Measurements from ENCODE around the gene FGD5.

FGD5 gene

DNA sequence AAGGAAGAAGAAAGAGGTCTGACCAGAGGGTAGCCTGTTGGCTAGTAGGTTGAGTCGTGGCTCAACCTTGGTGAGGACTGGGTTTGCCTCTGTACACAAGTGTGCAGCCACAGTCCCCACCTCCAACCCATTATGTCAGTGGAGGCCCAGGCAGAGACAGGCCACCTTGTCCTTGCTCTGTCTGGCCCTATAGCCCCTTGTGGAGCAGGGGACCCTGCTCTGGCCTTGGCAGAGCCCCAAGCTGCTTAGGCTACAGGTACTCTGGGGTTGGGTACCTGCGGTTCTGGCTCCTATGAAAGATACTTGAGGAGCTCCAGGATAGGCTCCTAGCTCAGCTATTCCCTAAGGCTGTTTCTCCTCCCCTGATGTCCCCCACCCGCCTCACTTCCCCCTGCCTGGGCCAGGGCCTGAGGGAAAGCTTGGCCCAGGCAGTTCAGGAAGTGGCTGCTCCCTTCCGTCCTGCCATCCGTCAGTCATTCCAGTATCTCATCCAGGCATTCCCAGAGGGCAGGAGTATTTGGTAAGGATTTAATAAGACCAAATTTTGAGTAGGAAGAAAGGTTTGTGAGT lies 44.0 kb downstream of the FGD5 start:
- no peak for DNase-seq

GRCh38 chr3:14863333-14864100 lies 44.8 kb downstream of the FGD5 start:
- Histone ChIP-seq H3K4me1 (ENCODE audit: control insufficient read depth, insufficient read depth, low read length, poor library complexity, severe bottlenecking) (no peaks in the 10 kb centered on the region), H3K27ac (ENCODE audit: insufficient read depth, low read length, poor library complexity, severe bottlenecking) (no peak overlapping the region), H3K9me3 (ENCODE audit: control insufficient read depth, low read length) (no peaks in the 10 kb centered on the region), H3K4me3 (ENCODE audit: insufficient read depth, low read depth, low read length, poor library complexity, severe bottlenecking) (no peak overlapping the region), H3K27me3 (replicated peaks; ENCODE audit: control insufficient read depth, insufficient read depth, low read length, poor library complexity, severe bottlenecking) (no peaks in the 10 kb centered on the region), H3K36me3 (ENCODE audit: control insufficient read depth, insufficient read depth, low read length) (no peaks in the 10 kb centered on the region)
- no peak for DNase-seq

More for the DNA sequence above, 44.0 kb downstream of the FGD5 start:
- H3K36me3 ChIP-seq (ENCODE audit: control insufficient read depth, insufficient read depth, low read length) = no peaks in the 10 kb centered on the region
- no peaks in the 10 kb centered on the region for H3K27me3 ChIP-seq (replicated peaks; ENCODE audit: control insufficient read depth, insufficient read depth, low read length, poor library complexity, severe bottlenecking)
- no peaks in the 10 kb centered on the region for H3K9me3 ChIP-seq (ENCODE audit: control insufficient read depth, low read length)
- no peak overlapping the region for H3K4me3 ChIP-seq (ENCODE audit: insufficient read depth, low read depth, low read length, poor library complexity, severe bottlenecking)
- H3K4me1 ChIP-seq (ENCODE audit: control insufficient read depth, insufficient read depth, low read length, poor library complexity, severe bottlenecking) = no peaks in the 10 kb centered on the region
- no peak overlapping the region for H3K27ac ChIP-seq (ENCODE audit: insufficient read depth, low read length, poor library complexity, severe bottlenecking)

GRCh38 chr3:14864131-14864530 lies 45.4 kb downstream of the FGD5 start:
- Histone ChIP-seq H3K27me3 (replicated peaks; ENCODE audit: control insufficient read depth, insufficient read depth, low read length, poor library complexity, severe bottlenecking) (no peaks in the 10 kb centered on the region), H3K36me3 (ENCODE audit: control insufficient read depth, insufficient read depth, low read length) (no peaks in the 10 kb centered on the region), H3K4me3 (ENCODE audit: insufficient read depth, low read depth, low read length, poor library complexity, severe bottlenecking) (no peak overlapping the region), H3K27ac (ENCODE audit: insufficient read depth, low read length, poor library complexity, severe bottlenecking) (no peak overlapping the region), H3K9me3 (ENCODE audit: control insufficient read depth, low read length) (no peaks in the 10 kb centered on the region), H3K4me1 (ENCODE audit: control insufficient read depth, insufficient read depth, low read length, poor library complexity, severe bottlenecking) (no peaks in the 10 kb centered on the region)
- no peak for DNase-seq

DNA sequence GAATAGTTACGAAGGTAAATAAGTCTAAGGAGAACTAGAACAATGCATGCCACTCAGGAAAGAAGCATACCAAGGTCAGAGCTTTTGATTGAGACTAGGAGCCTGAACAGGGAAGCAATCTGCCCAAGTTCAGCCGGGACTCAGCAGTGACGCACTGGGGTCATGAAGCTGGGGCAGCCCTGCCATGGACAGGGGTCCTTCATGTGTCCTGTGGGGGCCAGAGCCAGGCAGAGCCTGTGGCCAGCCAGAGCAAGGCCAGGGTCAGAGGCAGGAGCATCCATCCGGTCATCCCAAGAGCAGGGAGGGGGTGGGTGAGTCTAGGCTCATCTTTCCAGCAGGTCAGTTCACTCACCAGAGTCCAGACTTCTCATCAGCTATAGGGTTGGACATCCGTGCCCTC lies 47.9 kb downstream of the FGD5 start:
- Histone ChIP-seq H3K27ac (ENCODE audit: insufficient read depth, low read length, poor library complexity, severe bottlenecking) (no peak overlapping the region), H3K4me1 (ENCODE audit: control insufficient read depth, insufficient read depth, low read length, poor library complexity, severe bottlenecking) (no peaks in the 10 kb centered on the region), H3K36me3 (ENCODE audit: control insufficient read depth, insufficient read depth, low read length) (no peaks in the 10 kb centered on the region), H3K9me3 (ENCODE audit: control insufficient read depth, low read length) (no peaks in the 10 kb centered on the region), H3K4me3 (ENCODE audit: insufficient read depth, low read depth, low read length, poor library complexity, severe bottlenecking) (no peak overlapping the region), H3K27me3 (replicated peaks; ENCODE audit: control insufficient read depth, insufficient read depth, low read length, poor library complexity, severe bottlenecking) (no peaks in the 10 kb centered on the region)
- no peak for DNase-seq

- no peaks in the 10 kb centered on the region for H3K4me1 ChIP-seq (ENCODE audit: control insufficient read depth, insufficient read depth, low read length, poor library complexity, severe bottlenecking)
- H3K4me3 ChIP-seq (ENCODE audit: insufficient read depth, low read depth, low read length, poor library complexity, severe bottlenecking) = no peak overlapping the region
- H3K27me3 ChIP-seq (replicated peaks; ENCODE audit: control insufficient read depth, insufficient read depth, low read length, poor library complexity, severe bottlenecking) = no peaks in the 10 kb centered on the region
- H3K36me3 ChIP-seq (ENCODE audit: control insufficient read depth, insufficient read depth, low read length) = no peaks in the 10 kb centered on the region
- DNase-seq = no peak
- no peak overlapping the region for H3K27ac ChIP-seq (ENCODE audit: insufficient read depth, low read length, poor library complexity, severe bottlenecking)
- H3K9me3 ChIP-seq (ENCODE audit: control insufficient read depth, low read length) = no peaks in the 10 kb centered on the region
Measured at GRCh38 chr3:14867936-14868570, 49.3 kb downstream of the FGD5 start.

- Histone ChIP-seq H3K36me3 (ENCODE audit: control insufficient read depth, insufficient read depth, low read length) (no peaks in the 10 kb centered on the region), H3K9me3 (ENCODE audit: control insufficient read depth, low read length) (no peaks in the 10 kb centered on the region), H3K27me3 (replicated peaks; ENCODE audit: control insufficient read depth, insufficient read depth, low read length, poor library complexity, severe bottlenecking) (no peaks in the 10 kb centered on the region), H3K4me3 (ENCODE audit: insufficient read depth, low read depth, low read length, poor library complexity, severe bottlenecking) (no peak overlapping the region), H3K4me1 (ENCODE audit: control insufficient read depth, insufficient read depth, low read length, poor library complexity, severe bottlenecking) (no peaks in the 10 kb centered on the region), H3K27ac (ENCODE audit: insufficient read depth, low read length, poor library complexity, severe bottlenecking) (no peak overlapping the region)
- no peak for DNase-seq
Measured at GRCh38 chr3:14869917-14870782, 51.4 kb downstream of the FGD5 start.

- H3K36me3 ChIP-seq (ENCODE audit: control insufficient read depth, insufficient read depth, low read length) = no peaks in the 10 kb centered on the region
- no peak overlapping the region for H3K27ac ChIP-seq (ENCODE audit: insufficient read depth, low read length, poor library complexity, severe bottlenecking)
- no peaks in the 10 kb centered on the region for H3K9me3 ChIP-seq (ENCODE audit: control insufficient read depth, low read length)
- no peaks in the 10 kb centered on the region for H3K4me1 ChIP-seq (ENCODE audit: control insufficient read depth, insufficient read depth, low read length, poor library complexity, severe bottlenecking)
- DNase-seq = no peak
- no peaks in the 10 kb centered on the region for H3K27me3 ChIP-seq (replicated peaks; ENCODE audit: control insufficient read depth, insufficient read depth, low read length, poor library complexity, severe bottlenecking)
- no peak overlapping the region for H3K4me3 ChIP-seq (ENCODE audit: insufficient read depth, low read depth, low read length, poor library complexity, severe bottlenecking)
Measured at GRCh38 chr3:14870783-14871060, 52.0 kb downstream of the FGD5 start.

GRCh38 chr3:14871456-14872200 lies 52.9 kb downstream of the FGD5 start:
- H3K9me3 ChIP-seq (ENCODE audit: control insufficient read depth, low read length) = no peaks in the 10 kb centered on the region
- H3K4me1 ChIP-seq (ENCODE audit: control insufficient read depth, insufficient read depth, low read length, poor library complexity, severe bottlenecking) = no peaks in the 10 kb centered on the region
- no peak overlapping the region for H3K4me3 ChIP-seq (ENCODE audit: insufficient read depth, low read depth, low read length, poor library complexity, severe bottlenecking)
- H3K36me3 ChIP-seq (ENCODE audit: control insufficient read depth, insufficient read depth, low read length) = no peaks in the 10 kb centered on the region
- no peaks in the 10 kb centered on the region for H3K27me3 ChIP-seq (replicated peaks; ENCODE audit: control insufficient read depth, insufficient read depth, low read length, poor library complexity, severe bottlenecking)
- H3K27ac ChIP-seq (ENCODE audit: insufficient read depth, low read length, poor library complexity, severe bottlenecking) = no peak overlapping the region
- no peak for DNase-seq

- Histone ChIP-seq H3K4me1 (ENCODE audit: control insufficient read depth, insufficient read depth, low read length, poor library complexity, severe bottlenecking) (no peaks in the 10 kb centered on the region), H3K36me3 (ENCODE audit: control insufficient read depth, insufficient read depth, low read length) (no peaks in the 10 kb centered on the region), H3K27me3 (replicated peaks; ENCODE audit: control insufficient read depth, insufficient read depth, low read length, poor library complexity, severe bottlenecking) (no peaks in the 10 kb centered on the region), H3K27ac (ENCODE audit: insufficient read depth, low read length, poor library complexity, severe bottlenecking) (no peak overlapping the region), H3K4me3 (ENCODE audit: insufficient read depth, low read depth, low read length, poor library complexity, severe bottlenecking) (no peak overlapping the region), H3K9me3 (ENCODE audit: control insufficient read depth, low read length) (no peaks in the 10 kb centered on the region)
- no peak for DNase-seq
Measured at GRCh38 chr3:14872706-14873105, 53.9 kb downstream of the FGD5 start.
